KOPT-K1 (cell line): ENCODE data around the gene XYLT1.

ENCODE experiments used
- H3K27ac ChIP-seq: fragments of 200-600 bp; sonication (generic); 2 replicates; pipeline ENCODE4 v1.5.1; 2016; ENCODE audit warnings: antibody characterized with exemption, mild to moderate bottlenecking, low read depth, low read length; ENCODE audit not compliant: poor library complexity, severe bottlenecking
- H3K36me3 ChIP-seq: fragments of 200-600 bp; sonication (generic); 2 replicates; pipeline ENCODE4 v1.5.1; 2017; ENCODE audit warnings: antibody characterized with exemption, mild to moderate bottlenecking, low read length, moderate library complexity; ENCODE audit not compliant: insufficient read depth
- H3K9me3 ChIP-seq: fragments of 200-600 bp; sonication (generic); 2 replicates; pipeline ENCODE4 v1.5.1; 2017; ENCODE audit warnings: antibody characterized with exemption, low read length, mild to moderate bottlenecking; ENCODE audit not compliant: insufficient read depth, poor library complexity, severe bottlenecking

The XYLT1 gene

GRCh38 chr16:17333229-17333628 is 137.5 kb downstream of the XYLT1 start:
- Histone ChIP-seq H3K9me3 (no peaks in the 10 kb centered on the region), H3K36me3 (no peaks in the 10 kb centered on the region), H3K27ac (no peak overlapping the region)

- Histone ChIP-seq H3K27ac (no peak overlapping the region), H3K36me3 (no peaks in the 10 kb centered on the region), H3K9me3 (no peaks in the 10 kb centered on the region)
These were observed 138.8 kb downstream of the XYLT1 start for GRCh38 chr16:17331991-17332390.

GRCh38 chr16:17331071-17331607 is 139.6 kb downstream of the XYLT1 start:
- Histone ChIP-seq H3K36me3 (no peaks in the 10 kb centered on the region), H3K27ac (no peak overlapping the region), H3K9me3 (no peaks in the 10 kb centered on the region)

GRCh38 chr16:17330044-17330443 is 140.7 kb downstream of the XYLT1 start:
- Histone ChIP-seq H3K36me3 (no peaks in the 10 kb centered on the region), H3K27ac (no peak overlapping the region), H3K9me3 (no peaks in the 10 kb centered on the region)

- Histone ChIP-seq H3K9me3 (no peaks in the 10 kb centered on the region), H3K36me3 (no peaks in the 10 kb centered on the region), H3K27ac (no peak overlapping the region)
These were observed 141.4 kb downstream of the XYLT1 start for GRCh38 chr16:17329391-17329790.

GRCh38 chr16:17328932-17329331 is 141.8 kb downstream of the XYLT1 start:
- no peaks in the 10 kb centered on the region for H3K9me3 ChIP-seq
- no peak overlapping the region for H3K27ac ChIP-seq
- no peaks in the 10 kb centered on the region for H3K36me3 ChIP-seq

GRCh38 chr16:17327664-17328335 is 143.0 kb downstream of the XYLT1 start:
- no peaks in the 10 kb centered on the region for H3K36me3 ChIP-seq
- no peak overlapping the region for H3K27ac ChIP-seq
- H3K9me3 ChIP-seq, result no peaks in the 10 kb centered on the region

GRCh38 chr16:17325476-17326143 is 145.2 kb downstream of the XYLT1 start:
- Histone ChIP-seq H3K9me3 (no peaks in the 10 kb centered on the region), H3K27ac (no peak overlapping the region), H3K36me3 (no peaks in the 10 kb centered on the region)

- H3K36me3 ChIP-seq, result no peaks in the 10 kb centered on the region
- no peaks in the 10 kb centered on the region for H3K9me3 ChIP-seq
- no peak overlapping the region for H3K27ac ChIP-seq
These were observed 146.3 kb downstream of the XYLT1 start for GRCh38 chr16:17324451-17324850.

GRCh38 chr16:17323171-17323570 is 147.6 kb downstream of the XYLT1 start:
- Histone ChIP-seq H3K36me3 (no peaks in the 10 kb centered on the region), H3K9me3 (no peaks in the 10 kb centered on the region)

GRCh38 chr16:17321824-17322223 is 148.9 kb downstream of the XYLT1 start:
- H3K9me3 ChIP-seq, result no peaks in the 10 kb centered on the region
- H3K36me3 ChIP-seq, result no peaks in the 10 kb centered on the region
- H3K27ac ChIP-seq, result no peak overlapping the region

More at GRCh38 chr16:17323171-17323570, 147.6 kb downstream of the XYLT1 start:
- H3K27ac ChIP-seq, result no peak overlapping the region

- Histone ChIP-seq H3K36me3 (no peaks in the 10 kb centered on the region), H3K9me3 (no peaks in the 10 kb centered on the region), H3K27ac (no peak overlapping the region)
These were observed 150.8 kb downstream of the XYLT1 start for GRCh38 chr16:17320009-17320408.

- Histone ChIP-seq H3K27ac (no peak overlapping the region), H3K36me3 (no peaks in the 10 kb centered on the region), H3K9me3 (no peaks in the 10 kb centered on the region)
These were observed 152.5 kb downstream of the XYLT1 start for GRCh38 chr16:17318238-17318637.

- Histone ChIP-seq H3K9me3 (no peaks in the 10 kb centered on the region), H3K36me3 (no peaks in the 10 kb centered on the region), H3K27ac (no peak overlapping the region)
These were observed 154.8 kb downstream of the XYLT1 start for GRCh38 chr16:17316005-17316404.

- no peak overlapping the region for H3K27ac ChIP-seq
- no peaks in the 10 kb centered on the region for H3K9me3 ChIP-seq
- H3K36me3 ChIP-seq, result no peaks in the 10 kb centered on the region
These were observed 156.8 kb downstream of the XYLT1 start for GRCh38 chr16:17313793-17314547.
